Stimulated activated CD4-positive, alpha-beta T cell treated with anti-CD3 and anti-CD28 coated beads, Interleukin-1b, Interleukin-23, amount 100 ng/mL, for 24 hours (primary cell): ENCODE measurements around the gene ACSS1.

Experiments used
- DNase-seq, 4 experiments: peaks; one replicate each; pipeline ENCODE4 v3.0.0-alpha.2; 2020; ENCODE audit warnings: low read depth in 4 of 4, low spot score in 1 of 4

The ACSS1 gene

DNA sequence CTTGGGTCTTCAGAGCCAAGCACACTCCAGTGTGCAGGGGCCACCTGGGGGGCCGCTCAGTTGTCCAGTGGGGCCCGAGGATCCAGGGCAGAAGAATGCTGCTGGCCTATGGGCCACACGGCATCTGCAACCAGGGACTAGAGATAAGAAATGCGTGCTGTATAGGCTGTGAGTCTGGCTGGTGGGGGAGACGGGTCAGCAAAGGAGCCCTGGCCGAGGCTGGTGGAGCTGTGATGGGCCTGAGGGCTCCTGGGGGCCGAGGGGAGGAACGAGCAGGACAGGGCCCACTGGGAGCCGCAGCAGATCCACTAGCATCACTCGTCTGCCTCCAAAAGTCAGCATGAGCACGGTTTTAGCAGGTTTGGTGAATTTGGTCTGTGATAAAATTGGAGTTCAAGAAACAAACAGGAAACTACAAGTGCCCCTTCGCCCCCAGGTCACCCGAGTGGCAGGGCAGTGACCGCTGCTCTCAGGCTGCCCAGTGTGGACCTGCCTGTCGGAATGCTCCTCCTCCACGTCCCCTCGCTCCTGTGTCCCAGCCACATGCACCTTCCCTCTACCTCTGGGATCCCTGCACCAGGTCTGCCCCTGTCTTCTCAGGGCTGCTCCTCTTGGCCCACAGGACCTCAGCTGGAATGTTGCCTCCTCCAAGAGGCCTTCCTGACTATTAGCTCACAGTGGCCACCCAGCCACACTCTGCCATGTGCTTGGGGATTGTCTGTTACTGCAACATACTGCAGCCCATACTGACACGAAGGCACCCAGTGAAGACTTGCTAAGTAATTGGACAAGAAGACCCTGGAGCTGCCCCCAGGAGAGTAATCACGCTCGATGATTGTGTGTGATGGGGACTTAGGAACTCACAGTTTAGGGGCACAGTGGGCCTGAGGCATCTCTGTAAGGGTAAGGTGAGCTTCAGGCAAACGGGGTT, 10.9 kb downstream of the ACSS1 start:
- DNase-seq = no peak

DNA sequence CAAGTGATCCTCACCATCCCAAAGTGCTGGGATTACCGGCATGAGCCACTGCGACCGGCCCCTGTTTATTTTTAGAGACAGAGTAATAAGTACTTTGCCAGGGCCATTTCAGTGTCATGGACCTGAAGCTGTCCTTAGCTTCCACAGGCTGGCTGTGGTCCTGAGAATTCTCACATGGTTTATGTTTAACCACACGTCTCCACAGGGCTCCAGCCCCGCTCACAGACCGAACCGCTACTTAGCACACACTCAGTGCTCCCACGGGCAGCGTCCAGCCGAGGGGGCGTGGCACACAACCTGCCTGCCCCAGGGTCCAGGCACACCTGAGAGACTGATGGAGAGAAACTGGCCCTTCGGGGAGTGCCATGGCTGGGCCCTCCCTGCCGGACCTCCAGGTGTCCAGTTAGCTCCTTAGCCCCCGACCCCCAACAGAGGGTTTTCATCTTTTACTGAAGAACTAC, 11.7 kb downstream of the ACSS1 start:
- no peak for DNase-seq

DNA sequence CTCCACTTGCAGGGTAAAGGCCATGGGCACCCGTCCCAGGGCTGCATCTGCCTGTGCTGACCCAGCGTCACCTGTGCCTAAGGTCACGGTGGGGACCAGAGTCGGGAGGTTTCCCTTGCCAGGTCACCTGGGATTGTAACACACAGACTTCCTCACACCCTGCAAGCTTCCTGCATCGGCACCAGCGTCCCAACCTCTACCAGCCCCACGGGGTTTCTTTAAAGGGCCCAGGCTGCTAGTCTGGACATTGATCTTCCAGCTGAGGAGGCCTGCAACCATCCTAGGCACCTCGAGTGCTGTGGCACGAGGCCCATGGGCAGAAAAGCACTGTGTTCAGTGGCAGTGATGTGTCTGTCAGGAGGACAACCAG, 12.6 kb downstream of the ACSS1 start:
- no peak for DNase-seq

- no peak for DNase-seq
Measured at GRCh38 chr20:25044660-25045342, 13.1 kb downstream of the ACSS1 start.

DNA sequence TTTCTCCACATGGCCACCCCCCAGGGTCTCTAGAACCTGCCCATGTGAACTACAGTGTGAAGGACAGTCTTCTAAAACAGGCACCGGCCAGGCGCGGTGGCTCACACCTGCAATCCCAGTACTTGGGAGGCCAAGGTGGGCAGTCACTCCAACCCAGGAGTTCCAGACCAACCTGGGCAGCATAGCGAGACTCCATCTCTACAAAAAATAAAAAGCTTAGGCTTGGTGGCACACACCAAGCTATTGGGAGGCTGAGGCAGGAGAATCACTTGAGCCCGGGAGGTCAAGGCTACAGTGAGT, 13.7 kb downstream of the ACSS1 start:
- no peak for DNase-seq

GRCh38 chr20:25043499-25044260, 14.3 kb downstream of the ACSS1 start:
- no peak for DNase-seq

DNA sequence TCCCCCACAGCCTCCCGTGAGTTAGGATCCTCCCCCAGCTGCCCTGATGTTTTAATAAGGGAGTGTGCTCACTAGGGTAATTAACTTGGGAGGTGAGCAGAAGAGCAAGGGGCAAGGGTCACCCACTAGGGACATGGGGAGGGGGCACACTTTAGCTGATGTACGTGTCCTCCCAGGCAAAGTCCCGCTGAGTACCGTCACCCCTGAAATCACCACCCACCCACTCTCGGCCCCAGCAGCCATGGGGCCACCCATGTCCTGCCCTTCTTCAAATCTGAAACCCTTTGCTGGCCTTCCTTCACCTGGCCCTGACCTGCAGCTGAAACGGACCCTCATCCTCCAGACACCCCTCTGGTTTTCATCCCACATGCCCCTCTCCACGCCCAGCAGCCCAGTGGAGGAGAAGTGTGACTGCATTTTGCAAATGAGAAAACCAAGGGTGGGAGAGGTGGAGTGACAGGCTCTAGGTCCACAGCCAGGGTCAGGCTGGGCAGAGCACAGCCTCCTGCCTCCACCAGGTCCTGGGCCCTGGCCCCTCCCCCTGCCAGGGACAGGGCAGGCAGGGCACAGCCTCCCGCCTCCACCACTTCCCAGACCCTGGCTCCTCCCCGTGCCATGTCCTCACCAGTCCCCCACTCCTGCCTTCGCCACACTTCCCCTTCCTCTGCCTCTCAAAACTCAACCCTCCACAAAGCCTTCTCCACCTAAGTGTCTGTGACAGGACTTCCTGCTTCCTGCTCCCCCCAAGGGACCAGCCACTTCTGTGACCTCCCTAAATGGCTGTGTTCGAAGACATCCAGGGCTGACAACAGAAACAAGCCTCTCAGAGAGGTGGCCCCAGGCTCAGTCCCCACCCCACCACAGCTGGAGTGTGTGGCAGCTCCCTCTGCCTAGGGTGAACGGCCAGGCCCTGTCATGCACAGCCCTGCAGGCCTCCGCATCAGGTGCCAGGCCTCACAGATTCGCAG, 15.1 kb downstream of the ACSS1 start:
- DNase-seq = peak in 1 of 4 experiments; percentile 14

DNA sequence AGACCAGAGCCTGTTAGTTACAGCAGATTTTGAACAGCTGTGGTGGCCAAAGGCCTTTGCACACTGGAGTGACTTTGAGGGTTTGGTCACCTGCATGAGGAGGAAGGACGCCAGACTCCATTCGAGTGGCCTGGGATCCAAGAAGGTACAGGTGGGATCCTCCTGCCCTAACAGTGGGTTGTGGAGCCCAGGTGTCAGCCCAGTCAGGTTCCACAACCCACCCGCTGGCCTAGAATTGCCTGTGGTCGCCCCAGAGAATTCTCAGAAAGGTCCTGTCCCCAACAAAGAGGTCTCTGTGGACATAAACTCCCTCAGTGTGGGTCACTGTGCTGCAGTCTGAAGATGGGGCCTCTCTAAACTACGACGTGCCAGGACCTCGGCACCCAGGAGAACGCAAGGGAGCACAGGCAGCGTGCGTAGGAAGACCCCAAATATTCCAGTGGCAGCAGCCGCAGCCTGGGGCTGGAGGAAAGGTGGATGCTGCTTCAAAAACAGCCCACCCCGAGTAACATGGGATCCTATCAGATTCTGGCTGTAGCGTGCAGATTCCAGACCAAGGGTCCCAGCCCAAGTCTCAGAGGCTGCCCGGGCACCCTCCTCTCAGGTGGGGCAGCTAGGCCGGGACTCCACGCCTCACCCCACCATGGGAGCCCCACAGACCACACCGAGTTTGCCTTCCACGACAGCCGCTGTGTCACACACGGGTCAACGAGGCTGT, 16.0 kb downstream of the ACSS1 start:
- DNase-seq = no peak

GRCh38 chr20:25040438-25040831, 17.5 kb downstream of the ACSS1 start:
- no peak for DNase-seq

GRCh38 chr20:25039697-25040437, 18.1 kb downstream of the ACSS1 start:
- no peak for DNase-seq

DNA sequence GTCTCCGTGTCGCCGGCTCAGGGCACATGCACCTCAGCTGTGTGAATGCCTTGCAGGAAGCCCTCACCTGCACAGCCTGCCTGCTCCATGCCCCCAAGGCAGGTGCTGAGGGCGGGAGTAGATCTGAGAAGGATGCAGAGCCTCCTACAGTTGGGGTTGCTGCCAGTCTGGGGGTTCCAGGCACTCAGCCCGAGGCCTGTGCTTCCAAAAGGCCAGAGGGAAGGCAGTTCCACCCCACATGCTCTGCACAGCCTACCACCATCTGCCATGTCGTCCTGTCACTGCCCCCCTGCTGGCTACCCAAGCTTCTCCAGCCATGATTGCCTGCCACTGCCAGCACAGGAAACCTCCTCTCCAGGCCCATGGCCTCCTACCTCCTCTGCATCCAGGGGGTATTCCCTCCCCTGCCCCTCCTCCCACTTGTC, 19.3 kb downstream of the ACSS1 start:
- DNase-seq = no peak

GRCh38 chr20:25038103-25038410, 19.9 kb downstream of the ACSS1 start:
- no peak for DNase-seq

GRCh38 chr20:25037288-25038102, 20.4 kb downstream of the ACSS1 start:
- DNase-seq = no peak

GRCh38 chr20:25036331-25036936, 21.5 kb downstream of the ACSS1 start:
- DNase-seq = no peak

DNA sequence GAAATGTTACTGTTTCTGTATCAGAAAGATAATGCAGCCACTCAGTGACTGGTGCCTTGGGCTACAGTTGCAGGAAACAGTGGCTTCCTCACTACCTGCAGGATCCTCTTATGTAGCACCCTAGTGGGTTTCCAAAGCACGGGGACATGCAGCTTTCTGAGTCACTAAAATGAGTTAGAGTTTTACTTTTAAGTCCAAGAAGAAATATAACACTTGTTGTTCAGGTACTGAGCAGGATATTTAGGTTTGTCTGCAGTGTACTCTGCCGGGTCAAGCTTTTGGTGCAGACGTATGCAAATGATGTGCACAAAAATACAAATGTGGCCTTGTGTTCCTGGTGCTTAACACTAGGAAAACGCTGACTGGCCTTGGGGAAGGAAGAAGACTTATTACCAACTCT, 22.0 kb downstream of the ACSS1 start:
- DNase-seq = no peak

DNA sequence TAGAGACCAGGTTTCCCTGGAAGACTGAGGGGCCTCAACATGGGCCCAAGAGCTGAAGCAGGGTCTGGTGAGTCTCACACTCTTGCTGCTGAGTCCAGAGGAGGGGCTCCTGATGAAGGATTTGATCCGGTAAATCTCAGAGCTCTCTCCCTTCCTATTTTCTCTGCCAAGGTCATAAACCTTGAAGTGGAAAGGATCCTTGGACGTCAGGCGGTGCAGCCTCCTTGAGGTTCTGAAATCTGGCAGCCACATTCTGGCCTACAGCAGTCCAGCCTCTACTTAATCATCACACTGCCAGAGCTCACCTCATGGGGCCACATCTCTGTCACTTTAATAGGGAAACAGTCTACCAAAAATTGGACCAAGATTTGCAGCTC, 24.0 kb downstream of the ACSS1 start:
- DNase-seq = no peak

DNA sequence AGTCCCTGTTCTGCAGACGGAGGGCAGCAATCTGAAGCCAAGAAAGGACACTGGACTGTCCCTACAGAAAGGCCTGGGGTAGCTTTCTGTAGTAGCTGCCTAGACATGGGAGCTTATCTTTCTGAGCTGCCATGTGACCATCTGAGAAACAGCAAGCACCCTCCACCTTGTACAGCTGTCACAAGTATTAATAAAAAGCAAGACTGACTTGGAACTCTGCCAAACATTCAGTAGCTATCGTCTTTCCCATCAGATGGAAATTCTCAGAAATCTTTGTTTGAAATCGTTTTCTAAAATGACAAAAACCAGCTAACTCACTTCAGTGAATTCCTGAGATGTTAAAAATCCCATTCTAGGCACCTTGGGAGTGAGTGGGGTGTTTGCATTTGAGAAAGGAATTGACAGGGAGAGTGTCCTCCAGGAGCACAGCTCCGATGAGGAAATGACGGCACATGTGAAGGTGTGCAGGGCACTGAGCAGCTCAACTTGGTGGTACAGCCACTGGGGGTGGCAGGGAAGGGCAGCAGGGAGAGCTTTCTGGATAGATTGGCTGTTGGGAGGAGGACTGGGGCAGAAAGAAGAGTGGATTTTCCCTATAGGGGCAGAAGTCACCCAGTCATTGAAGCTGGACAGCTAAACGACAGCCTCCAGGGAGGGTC, 24.5 kb downstream of the ACSS1 start:
- no peak for DNase-seq
